GM12878 (cell line): ENCODE results near the gene SLC39A11. TPM values are rescaled to one million over a fixed set of nuclear protein-coding genes. Genes with fewer than 3 reads are reported as not detected.

Experiments
- ATAC-seq: fragments of 200-7000 bp; cut with Tn5 transposase; 3 replicates; pipeline ENCODE4 v1.9.1; 2020; ENCODE audit warnings: mild to moderate bottlenecking, moderate library complexity
- BruUV-seq: library from RNA; stranded (reverse); fragments of 400-500 nt; replicated peaks from 2 replicates; lab custom pipeline; 2021; lab: Mats Ljungman, UMichigan
- CTCF ChIA-PET: fragments of 300-600 bp; sonication (Branson Sonifier 250); formaldehyde crosslinking; extraction: SDS; loops from one replicate; lab custom pipeline; 2021; ENCODE audit warnings: inconsistent platforms; lab: Yijun Ruan, JAX
- POLR2A ChIA-PET: fragments of 350-600 bp; formaldehyde crosslinking; extraction: SDS; loops from one replicate; lab custom pipeline; 2021; ENCODE audit warnings: inconsistent platforms; lab: Charles Lee
- RAD21 ChIA-PET: fragments of 300-600 bp; sonication (Branson Sonifier 250); formaldehyde crosslinking; loops from one replicate; lab custom pipeline; 2023; ENCODE audit warnings: antibody characterized with exemption; ENCODE audit not compliant: unreplicated experiment; lab: Charles Lee
- SMC1A ChIA-PET: fragments of 300-600 bp; sonication (Branson Sonifier 250); formaldehyde crosslinking; loops from one replicate; lab custom pipeline; 2023; ENCODE audit not compliant: unreplicated experiment, uncharacterized antibody; lab: Charles Lee
- DNase-seq: peaks from one replicate; pipeline ENCODE4 v3.0.0-alpha.2; 2011; ENCODE audit warnings: low read depth, low spot score
- FAIRE-seq: peaks from 3 replicates; lab custom pipeline; 2011; peaks lifted over from hg19 to GRCh38; lab: Jason Lieb, UNC
- H2AFZ ChIP-seq: 2 replicates; pipeline ENCODE4 v1.6.0; 2011; ENCODE audit warnings: low read depth, low read length, control low read depth; ENCODE audit not compliant: control insufficient read depth
- H3K27ac ChIP-seq: 2 replicates; pipeline ENCODE4 v1.5.1; 2011; ENCODE audit warnings: control low read depth; ENCODE audit not compliant: control insufficient read depth, insufficient read depth
- H3K27me3 ChIP-seq, 2 experiments: replicated peaks in 1 of 2; 2 replicates each; pipeline versions ENCODE4 v1.6.0 to v1.6.1; 2011; ENCODE audit warnings: low read length in 1 of 2; ENCODE audit not compliant: control insufficient read depth in 2 of 2, insufficient read depth in 2 of 2
- H3K36me3 ChIP-seq, 2 experiments: 2 replicates each; pipeline ENCODE4 v1.5.1; 2011; ENCODE audit warnings: low read length in 1 of 2; ENCODE audit not compliant: control insufficient read depth in 2 of 2, insufficient read depth in 2 of 2
- H3K4me1 ChIP-seq: 2 replicates; pipeline ENCODE4 v1.6.1; 2011; ENCODE audit warnings: mild to moderate bottlenecking, low read length, moderate library complexity, mixed read lengths; ENCODE audit not compliant: control insufficient read depth, insufficient read depth
- H3K4me2 ChIP-seq: 2 replicates; pipeline ENCODE4 v1.6.0; 2011; ENCODE audit warnings: control low read depth; ENCODE audit not compliant: control insufficient read depth, insufficient read depth
- H3K4me3 ChIP-seq: fragments of 200-600 bp; sonication (generic); 2 replicates; pipeline ENCODE4 v1.5.1; 2016
- H3K79me2 ChIP-seq: 2 replicates; pipeline ENCODE4 v1.6.0; 2011; ENCODE audit warnings: low read length; ENCODE audit not compliant: control insufficient read depth, insufficient read depth
- H3K9ac ChIP-seq: 2 replicates; pipeline ENCODE4 v1.8.0; 2011; ENCODE audit warnings: low read length, control low read depth, mixed read lengths; ENCODE audit not compliant: control insufficient read depth, insufficient read depth
- H3K9me3 ChIP-seq: replicated peaks from 3 replicates; pipeline ENCODE4 v1.5.1; 2011; ENCODE audit warnings: mild to moderate bottlenecking, low read length; ENCODE audit not compliant: control insufficient read depth, insufficient read depth
- H4K20me1 ChIP-seq: 2 replicates; pipeline ENCODE4 v1.6.0; 2011; ENCODE audit not compliant: control insufficient read depth, insufficient read depth
- NFIC ChIP-seq: IDR thresholded peaks from 2 replicates; pipeline ENCODE4 v1.6.1; 2012; ENCODE audit warnings: low read depth, mild to moderate bottlenecking, inconsistent platforms, low read length, moderate library complexity
- POU2F2 ChIP-seq: IDR thresholded peaks from 3 replicates; pipeline ENCODE4 v1.6.1; 2011; ENCODE audit warnings: low read depth, mild to moderate bottlenecking, low read length, borderline replicate concordance
- SMC3 ChIP-seq: IDR thresholded peaks from 2 replicates; pipeline ENCODE4 v1.6.1; 2011; ENCODE audit warnings: low read length, improper control_type of control experiment, borderline replicate concordance
- SPI1 ChIP-seq: IDR thresholded peaks from 2 replicates; pipeline ENCODE4 v1.6.1; 2011; ENCODE audit warnings: low read depth, mild to moderate bottlenecking, low read length, moderate library complexity, borderline replicate concordance; ENCODE audit not compliant: insufficient read depth
- SREBF2 ChIP-seq: IDR thresholded peaks from 2 replicates; pipeline ENCODE4 v1.6.1; 2012; ENCODE audit warnings: mild to moderate bottlenecking, low read length
- WRNIP1 ChIP-seq: IDR thresholded peaks from 2 replicates; pipeline ENCODE4 v1.6.1; 2011; ENCODE audit warnings: low read depth, low read length, improper control_type of control experiment, borderline replicate concordance
- WGBS: methylation state at CpG from one replicate; pipeline ENCODE4 v1.1.6; 2016; ENCODE audit warnings: low lambda C conversion rate; ENCODE audit not compliant: insufficient replicate concordance, insufficient coverage; ENCODE audit errors: missing lambda C conversion rate; 5-methylcytosine and 5-hydroxymethylcytosine counted together
- in situ Hi-C: fragments of 300-500 bp; cut with MboI; formaldehyde crosslinking; loops from 9 replicates; pipeline ENCODE4 v1.14.3; 2018; ENCODE audit warnings: mixed read lengths
- intact Hi-C: fragments of 100-400 bp; cut with micrococcal nuclease; formaldehyde crosslinking; loops from one replicate; pipeline ENCODE4 v1.14.2; 2022; ENCODE audit not compliant: unreplicated experiment
- polyA plus RNA-seq, 11 experiments: library from polyadenylated mRNA; depleted of rRNA in 4 of 11; unstranded in 6 of 11; stranded (reverse) in 5 of 11; fragments of >200 nt; fragmentation: Nextera tagmentation in 4 of 11; fragmentation: Illumina TruSeq in 1 of 11; extraction: Ambion mirVana in 4 of 11; extraction: Trizol in 1 of 11; gene quantifications; 1 replicate in 1 of 11; 2 replicates in 10 of 11; pipeline versions ENCODE4 v1.2.1 to v1.2.3, GENCODE V29; 2011 to 2016; ENCODE audit warnings: inconsistent platforms in 2 of 11, missing spikeins in 2 of 11, low read depth in 1 of 11
- total RNA-seq, 4 experiments: library from RNA; depleted of rRNA in 3 of 4; stranded (reverse); fragments of >200 nt in 3 of 4; fragmentation: Illumina TruSeq in 1 of 4; extraction: Trizol in 1 of 4; gene quantifications; 2 replicates each; pipeline versions ENCODE4 v1.2.1 to v1.2.3, GENCODE V29; 2013 to 2021
- TF ChIP-seq, protein P1 (sequence below): fragments of 450-650 bp; IDR thresholded peaks from 2 replicates; pipeline ENCODE4 v1.6.1; 2018; ENCODE audit warnings: borderline replicate concordance, mild to moderate bottlenecking; ENCODE audit not compliant: partially characterized antibody

The SLC39A11 gene
- total and polyA plus RNA-seq, 10 of the 15 experiments (the other 5 are each of a cell fraction or from before 2014, with no cell fraction given) = 8.6 to 23.8 (median 14.0) TPM

GRCh38 chr17:73039282-73039681 lies 53.2 kb downstream of the SLC39A11 start (continued):
- TF ChIP-seq, protein P1, sequence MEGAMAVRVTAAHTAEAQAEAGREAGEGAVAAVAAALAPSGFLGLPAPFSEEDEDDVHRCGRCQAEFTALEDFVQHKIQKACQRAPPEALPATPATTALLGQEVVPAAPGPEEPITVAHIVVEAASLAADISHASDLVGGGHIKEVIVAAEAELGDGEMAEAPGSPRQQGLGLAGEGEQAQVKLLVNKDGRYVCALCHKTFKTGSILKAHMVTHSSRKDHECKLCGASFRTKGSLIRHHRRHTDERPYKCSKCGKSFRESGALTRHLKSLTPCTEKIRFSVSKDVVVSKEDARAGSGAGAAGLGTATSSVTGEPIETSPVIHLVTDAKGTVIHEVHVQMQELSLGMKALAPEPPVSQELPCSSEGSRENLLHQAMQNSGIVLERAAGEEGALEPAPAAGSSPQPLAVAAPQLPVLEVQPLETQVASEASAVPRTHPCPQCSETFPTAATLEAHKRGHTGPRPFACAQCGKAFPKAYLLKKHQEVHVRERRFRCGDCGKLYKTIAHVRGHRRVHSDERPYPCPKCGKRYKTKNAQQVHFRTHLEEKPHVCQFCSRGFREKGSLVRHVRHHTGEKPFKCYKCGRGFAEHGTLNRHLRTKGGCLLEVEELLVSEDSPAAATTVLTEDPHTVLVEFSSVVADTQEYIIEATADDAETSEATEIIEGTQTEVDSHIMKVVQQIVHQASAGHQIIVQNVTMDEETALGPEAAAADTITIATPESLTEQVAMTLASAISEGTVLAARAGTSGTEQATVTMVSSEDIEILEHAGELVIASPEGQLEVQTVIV = no peak
- no peak for TF ChIP-seq NFIC
- no peak for TF ChIP-seq SPI1
- TF ChIP-seq, all 136 proteins: peak for 0

- RAD21 ChIA-PET = no interaction called here
- WGBS = over 99% methylated on average over 8 of the region's 8 CpGs
- no peaks in the 10 kb centered on the region for H3K9me3 ChIP-seq
- no peak overlapping the region for H3K9ac ChIP-seq
- in situ Hi-C loops (no loop called here), intact Hi-C loops (no loop called here)
- H3K4me2 ChIP-seq = no peak overlapping the region
- H3K4me3 ChIP-seq = no peak overlapping the region
- POLR2A ChIA-PET = interaction anchor here (1.1 kb wide), 1 partner anchor 11 kb away, joined by 5 read pairs; no protein-coding TSS in a partner anchor
- H3K27me3 ChIP-seq = no peaks in the 10 kb centered on the region
- H3K4me1 ChIP-seq = no peaks in the 10 kb centered on the region; the same call in 1 of the 2 replicates
- SMC1A ChIA-PET = interaction anchor here (0.7 to 1.2 kb wide), 4 partner anchors 128 to 399 kb away, joined by 3 read pairs; no protein-coding TSS in a partner anchor
- DNase-seq (no peak), ATAC-seq (no peak), FAIRE-seq (no peak)
- no TSS peak for BruUV-seq
- no peaks in the 10 kb centered on the region for H3K79me2 ChIP-seq
- H3K27ac ChIP-seq = no peak overlapping the region
- no peak overlapping the region for H2AFZ ChIP-seq
- CTCF ChIA-PET = no interaction called here
- TF ChIP-seq SREBF2 (no peak), SMC3 (no peak), WRNIP1 (no peak), POU2F2 (no peak)
- no peaks in the 10 kb centered on the region for H4K20me1 ChIP-seq
- peaks cover 0 to 12% of the 10 kb centered on the region in 2 experiments; a peak in 2 of 4 replicates for H3K36me3 ChIP-seq
Observed at GRCh38 chr17:73031472-73031871, 61.0 kb downstream of the SLC39A11 start.
